ENCODE results near the gene RASIP1. TPM values are rescaled to one million over a fixed set of nuclear protein-coding genes. Genes with fewer than 3 reads are reported as not detected.

The RASIP1 gene
- total RNA-seq, 1 donor from 2014 or later: 2.4 TPM

DNA sequence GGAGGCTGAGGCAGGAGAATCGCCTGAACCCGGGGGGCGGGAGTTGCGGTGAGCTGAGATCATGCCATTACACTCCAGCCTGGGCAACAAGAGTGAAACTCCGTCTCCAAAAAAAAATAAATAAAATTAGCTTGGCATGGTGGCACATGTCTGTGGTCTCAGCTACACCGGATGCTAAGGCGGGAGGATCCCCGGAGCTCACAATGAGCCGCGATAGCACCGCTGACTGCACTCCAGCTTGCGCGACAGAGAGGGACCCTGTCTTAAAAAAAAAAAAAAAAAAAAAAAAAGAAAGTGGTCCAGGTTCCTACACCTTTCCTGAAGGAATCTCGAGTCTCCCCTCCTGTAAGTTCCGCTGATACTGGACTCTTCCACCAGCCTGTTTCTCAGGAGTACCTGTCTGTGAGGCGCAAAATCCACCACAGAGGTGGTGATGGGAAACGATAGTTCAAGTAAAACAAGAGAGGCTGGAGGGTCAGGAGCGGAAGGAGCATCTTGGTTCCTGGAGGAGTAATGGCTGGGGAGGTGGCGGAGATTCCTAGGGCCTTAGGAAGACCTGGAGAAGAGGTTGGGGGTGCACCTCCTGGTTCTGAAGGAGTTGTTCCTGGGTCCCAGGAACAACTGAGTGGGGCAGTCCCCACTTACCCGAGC, 11.6 kb upstream of the RASIP1 start:
- TF ChIP-seq, protein P1, sequence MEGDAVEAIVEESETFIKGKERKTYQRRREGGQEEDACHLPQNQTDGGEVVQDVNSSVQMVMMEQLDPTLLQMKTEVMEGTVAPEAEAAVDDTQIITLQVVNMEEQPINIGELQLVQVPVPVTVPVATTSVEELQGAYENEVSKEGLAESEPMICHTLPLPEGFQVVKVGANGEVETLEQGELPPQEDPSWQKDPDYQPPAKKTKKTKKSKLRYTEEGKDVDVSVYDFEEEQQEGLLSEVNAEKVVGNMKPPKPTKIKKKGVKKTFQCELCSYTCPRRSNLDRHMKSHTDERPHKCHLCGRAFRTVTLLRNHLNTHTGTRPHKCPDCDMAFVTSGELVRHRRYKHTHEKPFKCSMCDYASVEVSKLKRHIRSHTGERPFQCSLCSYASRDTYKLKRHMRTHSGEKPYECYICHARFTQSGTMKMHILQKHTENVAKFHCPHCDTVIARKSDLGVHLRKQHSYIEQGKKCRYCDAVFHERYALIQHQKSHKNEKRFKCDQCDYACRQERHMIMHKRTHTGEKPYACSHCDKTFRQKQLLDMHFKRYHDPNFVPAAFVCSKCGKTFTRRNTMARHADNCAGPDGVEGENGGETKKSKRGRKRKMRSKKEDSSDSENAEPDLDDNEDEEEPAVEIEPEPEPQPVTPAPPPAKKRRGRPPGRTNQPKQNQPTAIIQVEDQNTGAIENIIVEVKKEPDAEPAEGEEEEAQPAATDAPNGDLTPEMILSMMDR (IDR thresholded peaks at IDR 0.05; ENCODE audit: insufficient read depth, low read length, severe bottlenecking): no peak
- FAIRE-seq: no peak
- Histone ChIP-seq H3K4me3 (ENCODE audit: low read depth, low read length) (peak overlapping the region; percentile 71), H3K36me3 (ENCODE audit: control insufficient read depth, insufficient read depth, low read length) (peaks cover 15% of the 10 kb centered on the region), H3K27me3 (ENCODE audit: control insufficient read depth, insufficient read depth, low read length) (no peaks in the 10 kb centered on the region)
- DNase-seq (ENCODE audit: low read depth): peak; percentile 38

DNA sequence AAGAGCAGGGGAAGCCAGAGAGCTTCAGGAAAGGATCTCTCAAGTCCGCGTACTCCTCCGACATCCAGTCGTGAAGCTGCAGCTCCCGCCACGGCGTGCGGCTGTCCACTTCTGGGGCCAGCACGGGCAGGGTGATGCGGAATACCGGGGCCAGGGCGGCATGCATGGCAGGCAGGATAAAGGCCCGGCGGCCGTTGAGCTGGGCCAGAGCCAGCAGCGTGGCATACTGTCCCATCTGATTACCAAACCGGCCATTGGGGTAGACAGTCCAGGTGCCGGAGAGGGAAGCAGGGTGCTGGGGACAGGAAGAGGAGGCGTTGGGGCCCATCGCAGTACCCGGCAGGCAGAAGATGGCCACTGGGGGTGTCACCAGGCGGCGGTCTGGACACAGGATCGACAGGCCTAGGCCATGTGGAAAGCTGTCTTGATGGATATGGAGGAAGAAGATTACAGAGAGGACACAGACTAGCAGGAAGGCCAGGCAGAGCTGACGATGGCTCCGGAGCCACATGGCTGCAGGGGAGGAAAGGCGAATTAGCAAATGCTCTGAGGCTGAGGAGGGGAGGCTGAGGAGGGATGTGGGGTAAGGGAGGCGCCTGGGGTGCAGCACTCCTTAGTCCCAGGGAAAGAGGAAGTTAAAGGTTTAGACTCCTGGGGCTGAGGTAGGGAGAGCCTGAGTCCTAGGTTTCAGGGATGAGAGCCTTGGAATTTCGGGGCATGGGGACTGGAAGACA, 10.5 kb upstream of the RASIP1 start:
- peaks cover 15% of the 10 kb centered on the region for H3K36me3 ChIP-seq (ENCODE audit: control insufficient read depth, insufficient read depth, low read length)
- FAIRE-seq (no peak), DNase-seq (ENCODE audit: low read depth) (no peak)
- H3K27me3 ChIP-seq (ENCODE audit: control insufficient read depth, insufficient read depth, low read length): no peaks in the 10 kb centered on the region
- TF ChIP-seq, protein P1 (IDR thresholded peaks at IDR 0.05; ENCODE audit: insufficient read depth, low read length, severe bottlenecking): no peak
- no peak overlapping the region for H3K4me3 ChIP-seq (ENCODE audit: low read depth, low read length)

DNA sequence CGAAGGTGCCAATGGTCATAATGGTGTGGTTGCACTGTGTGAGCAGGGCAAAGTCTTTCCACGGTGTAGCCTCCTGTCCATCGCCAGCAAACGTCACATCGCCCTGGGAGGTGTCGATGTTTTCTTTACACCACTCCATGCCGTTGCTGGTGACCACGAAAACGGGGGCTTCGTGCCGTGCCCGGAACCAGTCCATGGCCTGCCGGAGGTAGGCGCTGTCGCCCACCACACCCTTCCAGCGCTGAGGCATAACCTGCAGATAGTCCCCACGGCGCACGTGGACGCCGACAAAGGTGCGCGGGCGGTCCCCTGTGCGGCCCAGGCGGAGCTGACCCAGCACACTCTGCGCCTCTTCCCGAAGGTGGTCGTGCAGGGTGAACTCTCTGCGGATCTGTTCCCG, 9.9 kb upstream of the RASIP1 start:
- no peaks in the 10 kb centered on the region for H3K27me3 ChIP-seq (ENCODE audit: control insufficient read depth, insufficient read depth, low read length)
- TF ChIP-seq, protein P1 (IDR thresholded peaks at IDR 0.05; ENCODE audit: insufficient read depth, low read length, severe bottlenecking): no peak
- no peak for DNase-seq (ENCODE audit: low read depth)
- FAIRE-seq: no peak
- peaks cover 15% of the 10 kb centered on the region for H3K36me3 ChIP-seq (ENCODE audit: control insufficient read depth, insufficient read depth, low read length)
- no peak overlapping the region for H3K4me3 ChIP-seq (ENCODE audit: low read depth, low read length)

DNA sequence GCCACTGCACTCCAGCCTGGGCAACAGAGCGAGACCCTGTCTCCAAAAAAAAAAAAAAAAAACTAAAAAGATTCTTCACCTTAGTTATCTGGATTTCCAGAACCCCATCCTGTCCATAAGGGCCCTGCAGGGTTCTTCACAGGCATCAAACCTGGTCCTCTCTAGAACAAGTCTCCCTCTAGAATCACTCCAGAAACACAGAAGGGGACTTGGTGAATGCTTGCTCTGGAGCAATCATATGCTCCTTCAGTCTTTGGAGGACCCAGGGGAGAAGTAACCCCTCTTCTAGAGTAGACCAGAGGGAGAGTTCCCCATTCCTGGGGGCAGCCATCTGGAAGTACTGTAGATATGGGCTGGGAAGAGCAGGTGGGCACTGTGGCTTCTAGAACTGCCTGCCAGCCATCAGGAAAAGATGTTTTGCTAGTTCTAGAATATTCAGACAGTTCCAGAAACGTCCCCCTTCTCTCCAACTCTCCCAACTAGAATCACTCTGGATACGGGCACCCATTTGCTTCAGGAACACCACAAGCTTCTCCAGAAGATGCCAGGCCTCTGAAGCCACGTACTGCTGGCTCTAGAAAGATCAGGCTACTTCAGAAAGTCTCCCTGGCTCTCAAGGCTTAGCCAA, 9.3 kb upstream of the RASIP1 start:
- FAIRE-seq: no peak
- Histone ChIP-seq H3K4me3 (ENCODE audit: low read depth, low read length) (no peak overlapping the region), H3K27me3 (ENCODE audit: control insufficient read depth, insufficient read depth, low read length) (no peaks in the 10 kb centered on the region), H3K36me3 (ENCODE audit: control insufficient read depth, insufficient read depth, low read length) (peaks cover 15% of the 10 kb centered on the region)
- no peak for DNase-seq (ENCODE audit: low read depth)
- TF ChIP-seq, protein P1 (IDR thresholded peaks at IDR 0.05; ENCODE audit: insufficient read depth, low read length, severe bottlenecking): no peak

DNA sequence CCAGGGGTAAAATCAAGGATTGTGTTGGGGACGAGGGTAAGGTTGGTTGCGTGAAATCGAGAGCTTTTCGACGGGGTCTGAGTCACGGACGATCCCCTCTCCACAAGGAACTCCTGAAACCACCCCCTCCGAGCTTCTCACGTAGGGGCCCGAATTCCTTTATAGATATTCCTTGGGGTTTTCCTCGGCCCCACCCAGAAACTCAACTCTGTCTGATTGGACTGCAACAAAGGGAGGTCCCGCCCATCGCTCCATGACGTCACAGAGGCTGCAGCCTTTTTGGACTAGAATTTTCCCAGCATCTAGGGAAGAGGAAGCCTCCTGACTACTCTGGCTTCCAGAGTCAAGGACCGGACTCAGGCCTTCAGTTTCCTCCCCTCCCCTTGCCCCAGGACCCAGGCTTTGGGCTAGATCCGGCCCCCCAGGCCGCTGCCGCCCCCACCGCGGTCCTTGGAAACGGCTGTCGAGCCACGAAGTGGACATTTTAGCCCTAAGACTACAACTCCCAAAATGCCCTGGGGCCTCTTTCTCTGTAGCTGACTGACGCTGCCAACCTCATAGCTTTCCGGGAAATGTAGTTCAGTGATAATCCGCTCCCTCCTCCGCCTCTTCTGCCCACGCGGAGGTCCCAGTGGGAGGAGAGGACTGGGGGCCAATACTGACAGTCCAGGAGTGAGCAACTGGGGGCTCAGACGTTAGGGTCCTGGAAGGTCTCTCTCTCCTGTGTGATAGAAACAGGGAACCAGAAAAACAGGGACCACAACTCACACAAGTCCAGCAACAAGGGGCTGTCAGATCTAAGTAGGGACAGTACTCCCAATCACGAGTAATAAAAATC, 6.5 kb upstream of the RASIP1 start, which contains the start of gene IZUMO1:
Gene IZUMO1, minus strand, starts transcription at position 172 of the 838 bp plus-strand sequence. CDS start 1,050 bp downstream, outside the sequence.
- DNase-seq (ENCODE audit: low read depth) (peak; percentile 65), FAIRE-seq (no peak)
- H3K36me3 ChIP-seq (ENCODE audit: control insufficient read depth, insufficient read depth, low read length): peaks cover 15% of the 10 kb centered on the region
- H3K27me3 ChIP-seq (ENCODE audit: control insufficient read depth, insufficient read depth, low read length): no peaks in the 10 kb centered on the region
- H3K4me3 ChIP-seq (ENCODE audit: low read depth, low read length): peak within 1 kb of the TSS; percentile 18
- TF ChIP-seq, protein P1 (IDR thresholded peaks at IDR 0.05; ENCODE audit: insufficient read depth, low read length, severe bottlenecking): no peak

Data from bronchial epithelial cell (primary cell).